Endodermal cell (in vitro differentiated cells): Measurements from ENCODE around the gene NFX1. TPM values are rescaled to one million over a fixed set of nuclear protein-coding genes. Genes with fewer than 3 reads are reported as not detected.

Experiments used
- DNase-seq: peaks from one replicate; pipeline ENCODE4 v3.0.0-alpha.2; 2017
- H3K27ac ChIP-seq: 2 replicates; pipeline ENCODE4 v1.5.1; 2013; ENCODE audit warnings: mild to moderate bottlenecking, low read depth, low read length, moderate library complexity
- H3K27me3 ChIP-seq: 2 replicates; pipeline ENCODE4 v1.6.1; 2013; ENCODE audit warnings: mild to moderate bottlenecking, low read length, moderate library complexity; ENCODE audit not compliant: insufficient read depth, control insufficient read depth, poor library complexity, severe bottlenecking
- H3K36me3 ChIP-seq: 2 replicates; pipeline ENCODE4 v1.7.0; 2013; ENCODE audit warnings: mild to moderate bottlenecking, low read length, moderate library complexity; ENCODE audit not compliant: control insufficient read depth, insufficient read depth
- H3K4me1 ChIP-seq: one replicate; pipeline ENCODE4 v1.7.0; 2013; ENCODE audit warnings: low read length; ENCODE audit not compliant: control insufficient read depth, insufficient read depth
- H3K4me3 ChIP-seq: 2 replicates; pipeline ENCODE4 v1.5.1; 2013; ENCODE audit warnings: mild to moderate bottlenecking, low read length, moderate library complexity
- H3K9ac ChIP-seq: 2 replicates; pipeline ENCODE4 v1.6.1; 2013; ENCODE audit warnings: mild to moderate bottlenecking, low read length, moderate library complexity; ENCODE audit not compliant: poor library complexity, severe bottlenecking; ENCODE audit errors: extremely low read depth
- H3K9me3 ChIP-seq: 2 replicates; pipeline ENCODE4 v1.6.1; 2013; ENCODE audit warnings: mild to moderate bottlenecking, low read length, moderate library complexity; ENCODE audit not compliant: control insufficient read depth
- H3K27ac Mint-ChIP-seq: 2 replicates; pipeline ENCODE4 v1.8.0; 2020; ENCODE audit warnings: mixed read lengths
- H3K27me3 Mint-ChIP-seq: 2 replicates; pipeline ENCODE4 v1.8.0; 2021; ENCODE audit warnings: mild to moderate bottlenecking, mixed read lengths; ENCODE audit not compliant: insufficient read depth
- H3K36me3 Mint-ChIP-seq: 2 replicates; pipeline ENCODE4 v1.8.0; 2020; ENCODE audit warnings: low read depth, mixed read lengths
- H3K4me1 Mint-ChIP-seq: 2 replicates; pipeline ENCODE4 v1.8.0; 2020; ENCODE audit warnings: mixed read lengths
- H3K4me3 Mint-ChIP-seq: 2 replicates; pipeline ENCODE4 v1.8.0; 2020; ENCODE audit warnings: mild to moderate bottlenecking, moderate library complexity, mixed read lengths
- H3K9me3 Mint-ChIP-seq: 2 replicates; pipeline ENCODE4 v1.8.0; 2020; ENCODE audit warnings: mild to moderate bottlenecking, mixed read lengths
- WGBS, 2 experiments: methylation state at CpG; one replicate each; pipeline versions ENCODE4 v1.1.5 to v1.1.7; 2013; ENCODE audit warnings: missing lambda C conversion rate in 2 of 2, mixed read lengths in 1 of 2; ENCODE audit not compliant: insufficient coverage in 1 of 2, insufficient read length in 1 of 2; 5-methylcytosine and 5-hydroxymethylcytosine counted together
- total RNA-seq, 2 donors: library from RNA; stranded (reverse); fragmentation: NEBNext Ultra II Directional in 1 of 2; extraction: Animal tissue kit (Norgen Biotek cat#: 25700) in 1 of 2; gene quantifications; 2 replicates in 1 of 2; 3 replicates in 1 of 2; pipeline ENCODE4 v1.2.1, GENCODE V29; 2021
- TF ChIP-seq, protein P1 (sequence below): fragments of 200-600 bp; sonication (generic); conservative IDR thresholded peaks from 2 replicates; pipeline ENCODE4 v1.5.0; 2021; ENCODE audit warnings: antibody characterized with exemption, mild to moderate bottlenecking

Gene NFX1
- total RNA-seq, 2 donors from 2014 or later = 23.1 to 24.0 TPM

DNA sequence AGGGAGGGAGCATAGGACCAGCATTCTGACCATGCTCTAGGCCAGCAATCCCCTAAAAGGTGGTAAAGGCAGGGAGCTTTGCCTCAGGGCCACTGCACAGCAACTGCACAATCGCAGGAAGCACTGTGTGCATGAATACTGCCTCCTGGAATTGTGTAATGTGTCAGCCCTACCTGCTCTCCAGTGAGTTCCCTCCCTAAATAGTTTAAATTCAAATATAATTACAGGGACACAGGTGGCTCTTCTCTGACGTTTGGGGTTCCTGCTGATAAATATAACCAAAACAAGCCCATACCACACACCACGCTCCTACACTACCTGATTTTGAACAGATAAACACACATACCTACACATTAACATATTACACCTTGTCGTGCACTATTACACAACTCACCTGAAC, 34.8 kb upstream of the NFX1 start:
- Mint-ChIP-seq H3K4me3 (no peak overlapping the region), H3K4me1 (peaks cover 5% of the 10 kb centered on the region), H3K27ac (no peak overlapping the region), H3K36me3 (peaks cover 69% of the 10 kb centered on the region), H3K27me3 (no peaks in the 10 kb centered on the region), H3K9me3 (no peaks in the 10 kb centered on the region)
- 95 to 100% methylated on average over 3 to 4 of the region's 4 CpGs for WGBS, 2 experiments
- TF ChIP-seq, protein P1, sequence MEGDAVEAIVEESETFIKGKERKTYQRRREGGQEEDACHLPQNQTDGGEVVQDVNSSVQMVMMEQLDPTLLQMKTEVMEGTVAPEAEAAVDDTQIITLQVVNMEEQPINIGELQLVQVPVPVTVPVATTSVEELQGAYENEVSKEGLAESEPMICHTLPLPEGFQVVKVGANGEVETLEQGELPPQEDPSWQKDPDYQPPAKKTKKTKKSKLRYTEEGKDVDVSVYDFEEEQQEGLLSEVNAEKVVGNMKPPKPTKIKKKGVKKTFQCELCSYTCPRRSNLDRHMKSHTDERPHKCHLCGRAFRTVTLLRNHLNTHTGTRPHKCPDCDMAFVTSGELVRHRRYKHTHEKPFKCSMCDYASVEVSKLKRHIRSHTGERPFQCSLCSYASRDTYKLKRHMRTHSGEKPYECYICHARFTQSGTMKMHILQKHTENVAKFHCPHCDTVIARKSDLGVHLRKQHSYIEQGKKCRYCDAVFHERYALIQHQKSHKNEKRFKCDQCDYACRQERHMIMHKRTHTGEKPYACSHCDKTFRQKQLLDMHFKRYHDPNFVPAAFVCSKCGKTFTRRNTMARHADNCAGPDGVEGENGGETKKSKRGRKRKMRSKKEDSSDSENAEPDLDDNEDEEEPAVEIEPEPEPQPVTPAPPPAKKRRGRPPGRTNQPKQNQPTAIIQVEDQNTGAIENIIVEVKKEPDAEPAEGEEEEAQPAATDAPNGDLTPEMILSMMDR = no peak
- H3K9ac ChIP-seq = no peak overlapping the region
- H3K4me3 ChIP-seq = no peak overlapping the region
- no peak overlapping the region for H3K27ac ChIP-seq
- H3K4me1 ChIP-seq = no peaks in the 10 kb centered on the region
- DNase-seq = no peak
- H3K9me3 ChIP-seq = no peaks in the 10 kb centered on the region
- peaks cover 62% of the 10 kb centered on the region for H3K36me3 ChIP-seq
- H3K27me3 ChIP-seq = no peaks in the 10 kb centered on the region

DNA sequence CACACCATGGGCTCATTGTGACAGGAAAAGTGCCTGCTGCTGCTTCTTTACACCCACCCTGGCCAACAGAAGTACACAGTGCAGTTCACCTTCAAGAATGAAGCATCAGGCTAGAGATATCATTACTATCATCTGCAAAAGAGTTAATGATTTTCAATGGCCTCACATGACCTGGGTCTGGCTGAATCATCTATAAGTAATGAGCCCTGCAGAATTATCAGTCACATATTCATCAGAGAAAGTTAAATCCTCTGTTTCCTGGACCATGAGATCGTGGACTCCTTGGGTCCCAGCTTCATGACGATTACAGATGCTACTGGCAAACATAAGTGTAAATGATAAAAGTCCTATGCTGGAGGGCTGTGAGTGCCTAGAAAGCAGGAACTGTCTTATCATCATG, 34.1 kb upstream of the NFX1 start:
- 94 to 100% methylated on average over 2 of the region's 2 CpGs for WGBS, 2 experiments
- Mint-ChIP-seq H3K36me3 (peaks cover 73% of the 10 kb centered on the region), H3K27ac (no peak overlapping the region), H3K4me3 (no peak overlapping the region), H3K4me1 (peaks cover 5% of the 10 kb centered on the region), H3K9me3 (no peaks in the 10 kb centered on the region), H3K27me3 (no peaks in the 10 kb centered on the region)
- H3K27ac ChIP-seq = no peak overlapping the region
- DNase-seq = no peak
- H3K9ac ChIP-seq = no peak overlapping the region
- TF ChIP-seq, protein P1 = no peak
- H3K4me1 ChIP-seq = no peaks in the 10 kb centered on the region
- peaks cover 70% of the 10 kb centered on the region for H3K36me3 ChIP-seq
- H3K27me3 ChIP-seq = no peaks in the 10 kb centered on the region
- no peak overlapping the region for H3K4me3 ChIP-seq
- no peaks in the 10 kb centered on the region for H3K9me3 ChIP-seq

DNA sequence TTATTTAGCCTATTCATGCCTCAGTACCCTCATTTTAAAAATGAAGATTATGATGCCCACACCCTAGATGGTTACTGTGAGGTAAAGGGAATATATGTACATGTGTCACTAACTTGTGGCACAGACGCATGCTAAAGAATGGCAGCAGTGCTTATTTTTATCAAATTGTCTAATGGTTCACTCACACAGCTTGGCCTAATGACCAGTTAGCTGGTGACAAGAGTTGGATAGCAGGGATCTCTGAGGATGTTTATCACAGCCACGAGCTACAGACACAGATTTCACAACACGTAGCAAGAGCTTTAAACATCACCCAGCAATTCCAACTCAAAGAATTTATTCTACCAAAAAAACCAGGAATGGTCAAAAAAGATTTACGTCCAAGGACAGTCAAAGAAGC, 33.0 kb upstream of the NFX1 start:
- Histone ChIP-seq H3K9ac (no peak overlapping the region), H3K9me3 (no peaks in the 10 kb centered on the region), H3K4me3 (no peak overlapping the region), H3K27me3 (no peaks in the 10 kb centered on the region), H3K4me1 (no peaks in the 10 kb centered on the region), H3K36me3 (peaks cover 75% of the 10 kb centered on the region), H3K27ac (no peak overlapping the region)
- Mint-ChIP-seq H3K9me3 (no peaks in the 10 kb centered on the region), H3K27ac (no peak overlapping the region), H3K4me1 (peaks cover 5% of the 10 kb centered on the region), H3K36me3 (peaks cover 72% of the 10 kb centered on the region), H3K27me3 (no peaks in the 10 kb centered on the region), H3K4me3 (no peak overlapping the region)
- TF ChIP-seq, protein P1 = no peak
- no peak for DNase-seq
- WGBS, 2 experiments = 98 to 100% methylated on average over 1 to 3 of the region's 4 CpGs
